Stimulated activated CD4-positive, alpha-beta T cell treated with anti-CD3 and anti-CD28 coated beads, Interleukin-12 subunit alpha, Interleukin-12 subunit beta, amount 100 ng/mL, for 24 hours (primary cell): ENCODE measurements around the gene CXorf49.
"Not testable (repeated sequence)": the region's sequence is repeated elsewhere in the genome, so short reads cannot be mapped to it uniquely, and the experiment has no call there.

Experiments used
- DNase-seq, 2 experiments: peaks; one replicate each; pipeline ENCODE4 v3.0.0-alpha.2; 2020; ENCODE audit warnings: low read depth in 2 of 2

Gene CXorf49

GRCh38 chrX:71671938-71672337 lies 46.1 kb downstream of the CXorf49 start:
- no peak for DNase-seq

- DNase-seq = peak; percentile 47 to 62
These were observed 46.9 kb downstream of the CXorf49 start for GRCh38 chrX:71671043-71671780.

GRCh38 chrX:71669947-71670346 lies 48.1 kb downstream of the CXorf49 start:
- DNase-seq = not testable (repeated sequence)

- DNase-seq = no peak
These were observed 48.6 kb downstream of the CXorf49 start for GRCh38 chrX:71669492-71669891.

DNA sequence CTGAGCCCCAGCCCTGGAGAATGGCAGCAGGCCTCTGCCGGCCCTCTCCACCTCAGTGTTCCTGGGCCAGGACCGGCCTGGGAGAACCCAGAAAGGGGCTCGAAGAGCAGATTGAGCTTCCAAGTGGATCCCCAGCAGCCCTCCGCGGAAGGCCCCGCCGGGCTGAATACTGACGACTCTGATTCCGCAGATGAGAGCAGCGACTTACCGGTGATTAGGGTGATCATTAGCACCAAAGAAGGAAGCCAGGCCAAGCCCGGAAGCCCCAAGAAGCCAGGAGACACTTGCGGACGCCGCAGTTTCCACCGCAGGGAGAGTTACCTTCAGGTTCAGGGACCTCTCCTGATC lies 49.9 kb downstream of the CXorf49 start:
- DNase-seq = no peak

- DNase-seq = no peak
These were observed 50.5 kb downstream of the CXorf49 start, which contains the start of gene LOC101059915 for GRCh38 chrX:71667328-71668247. TSS of gene LOC101059915 (plus strand) at chrX:71667546.

DNA sequence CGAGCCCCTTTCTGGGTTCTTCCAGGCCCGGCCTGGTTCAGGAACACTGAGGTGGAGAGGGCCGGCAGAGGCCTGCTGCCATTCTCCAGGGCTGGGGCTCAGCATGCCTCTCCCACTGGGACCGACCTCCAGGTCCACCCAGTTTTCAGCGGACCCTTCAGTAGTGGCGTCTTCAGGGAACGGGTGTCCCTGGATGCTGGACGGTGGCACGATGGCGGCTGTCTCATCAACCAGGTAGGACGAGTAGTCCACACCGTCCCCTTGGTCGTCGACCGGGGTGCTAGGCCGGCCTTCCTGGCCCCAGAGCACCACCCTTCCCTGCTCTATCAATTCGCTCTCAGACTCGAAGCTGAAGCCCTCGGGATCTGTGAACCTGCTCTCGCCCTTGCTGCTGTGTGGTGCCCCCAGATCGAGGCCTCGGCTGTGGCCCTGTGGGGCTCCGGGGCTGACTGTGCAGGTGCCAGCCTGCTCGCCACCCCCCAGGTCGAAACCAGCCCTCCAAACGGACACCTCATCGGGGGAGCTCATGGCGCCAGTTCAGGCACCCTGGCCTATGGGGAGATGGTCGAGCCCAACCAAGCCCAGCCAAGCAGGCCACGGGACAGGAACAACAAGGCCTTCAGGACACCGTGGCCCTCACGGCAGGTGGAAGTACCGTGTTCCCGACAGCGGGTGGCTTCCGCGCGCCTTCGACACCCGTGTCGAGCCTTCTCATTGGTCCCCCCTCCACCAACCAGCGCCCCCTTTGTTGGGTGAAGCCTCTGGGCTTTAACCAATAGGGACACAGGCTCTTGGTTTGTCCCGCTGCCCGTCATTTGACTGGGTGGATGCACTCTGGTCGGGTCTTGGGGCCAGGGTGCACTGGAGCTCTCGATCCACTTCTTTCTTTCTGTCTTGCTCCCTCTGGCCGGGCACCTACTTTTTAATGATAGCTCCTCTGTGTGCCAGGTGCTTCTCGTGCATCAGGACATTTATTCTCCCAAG lies 51.6 kb downstream of the CXorf49 start:
- no peak for DNase-seq

GRCh38 chrX:71665747-71666146 lies 52.3 kb downstream of the CXorf49 start:
- DNase-seq = no peak

- DNase-seq = no peak
These were observed 53.1 kb downstream of the CXorf49 start for GRCh38 chrX:71664889-71665491.
